Measurements from ENCODE around the gene CD302. TPM values are rescaled to one million over a fixed set of nuclear protein-coding genes. Genes with fewer than 3 reads are reported as not detected.

Gene CD302
- total RNA-seq, 2 donors from 2014 or later = 30.0 to 31.1 TPM

DNA sequence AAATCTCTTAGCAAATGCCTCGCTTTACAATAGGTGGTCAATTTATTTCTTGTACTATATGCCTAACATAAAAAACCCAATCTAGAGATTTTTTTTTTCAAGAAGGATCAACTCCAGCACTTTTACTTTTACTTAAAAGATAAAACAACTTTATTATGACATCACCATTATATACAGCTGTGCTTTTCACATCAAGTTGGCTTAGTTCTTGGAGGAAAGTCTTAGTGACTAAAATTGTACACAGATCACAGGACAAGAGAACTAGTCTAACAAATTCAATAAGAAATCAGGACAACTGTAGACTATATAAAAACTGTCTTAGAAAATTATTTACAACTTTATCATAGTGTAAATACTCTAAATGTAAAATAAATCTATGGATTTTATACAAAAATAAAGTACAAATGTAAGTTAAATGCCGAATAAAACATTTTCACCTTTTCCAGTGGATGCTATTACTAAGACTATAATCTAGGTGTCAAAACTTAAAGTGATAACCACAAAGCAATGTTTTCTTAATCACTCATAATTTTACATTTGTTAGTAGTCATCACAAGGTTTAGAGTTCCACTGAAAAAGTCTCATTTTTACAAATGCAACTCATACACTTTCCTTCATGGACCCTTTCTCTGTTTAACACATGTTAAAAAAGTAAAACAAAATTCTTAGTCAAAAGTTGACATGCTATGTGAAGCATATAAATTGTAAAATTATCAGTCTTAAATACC, 5.4 kb upstream of the CD302 start:
- WGBS, 2 donors = 49 to 55% methylated on average over 2 of the region's 2 CpGs

DNA sequence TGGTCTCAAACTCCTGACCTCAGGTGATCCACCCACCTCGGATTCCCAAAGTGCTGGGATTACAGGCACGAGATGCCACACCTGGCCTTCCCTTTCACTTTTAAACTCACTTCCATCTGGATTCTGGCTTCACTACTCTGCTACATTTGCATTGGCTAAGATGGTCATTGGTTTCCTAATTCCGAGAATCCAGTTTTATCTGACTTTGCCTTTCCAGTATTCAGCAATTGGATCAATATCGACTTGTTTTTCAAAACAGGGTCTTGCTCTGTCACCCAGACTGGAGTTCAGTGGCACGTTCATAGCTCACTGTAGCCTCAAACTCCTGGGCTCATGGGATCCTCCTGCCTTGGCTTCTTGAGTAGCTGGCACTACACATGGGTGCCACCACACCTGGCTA, 4.7 kb upstream of the CD302 start:
- Histone ChIP-seq H3K4me1 (peaks cover 11% of the 10 kb centered on the region), H3K4me3 (no peak overlapping the region), H3K36me3 (replicated peaks in 1 of 2; ENCODE audit: insufficient read depth in 1 of 2, low read depth in 2 of 2) (no peaks in the 10 kb centered on the region), H3K9me3 (no peaks in the 10 kb centered on the region), H3K27ac (peak overlapping the region in 1 of 4 donors; percentile 52), H3K27me3 (no peaks in the 10 kb centered on the region)
- 77 to 91% methylated on average over 5 of the region's 5 CpGs for WGBS, 2 donors
- intact Hi-C loops (cut with DNase I) = no loop called here
- TF ChIP-seq, protein P1, sequence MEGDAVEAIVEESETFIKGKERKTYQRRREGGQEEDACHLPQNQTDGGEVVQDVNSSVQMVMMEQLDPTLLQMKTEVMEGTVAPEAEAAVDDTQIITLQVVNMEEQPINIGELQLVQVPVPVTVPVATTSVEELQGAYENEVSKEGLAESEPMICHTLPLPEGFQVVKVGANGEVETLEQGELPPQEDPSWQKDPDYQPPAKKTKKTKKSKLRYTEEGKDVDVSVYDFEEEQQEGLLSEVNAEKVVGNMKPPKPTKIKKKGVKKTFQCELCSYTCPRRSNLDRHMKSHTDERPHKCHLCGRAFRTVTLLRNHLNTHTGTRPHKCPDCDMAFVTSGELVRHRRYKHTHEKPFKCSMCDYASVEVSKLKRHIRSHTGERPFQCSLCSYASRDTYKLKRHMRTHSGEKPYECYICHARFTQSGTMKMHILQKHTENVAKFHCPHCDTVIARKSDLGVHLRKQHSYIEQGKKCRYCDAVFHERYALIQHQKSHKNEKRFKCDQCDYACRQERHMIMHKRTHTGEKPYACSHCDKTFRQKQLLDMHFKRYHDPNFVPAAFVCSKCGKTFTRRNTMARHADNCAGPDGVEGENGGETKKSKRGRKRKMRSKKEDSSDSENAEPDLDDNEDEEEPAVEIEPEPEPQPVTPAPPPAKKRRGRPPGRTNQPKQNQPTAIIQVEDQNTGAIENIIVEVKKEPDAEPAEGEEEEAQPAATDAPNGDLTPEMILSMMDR (IDR thresholded peaks at IDR 0.05) = no peak
- no peak for TF ChIP-seq POLR2A (IDR thresholded peaks at IDR 0.05)
- ATAC-seq = no peak
- DNase-seq = no peak

More for the DNA sequence above, 5.4 kb upstream of the CD302 start:
- H3K4me1 ChIP-seq = peaks cover 11% of the 10 kb centered on the region
- H3K27me3 ChIP-seq = no peaks in the 10 kb centered on the region
- ATAC-seq (peak; percentile 61), DNase-seq (no peak)
- intact Hi-C loops (cut with DNase I) = no loop called here
- TF ChIP-seq, protein P1 (IDR thresholded peaks at IDR 0.05) = no peak
- TF ChIP-seq POLR2A (IDR thresholded peaks at IDR 0.05) = no peak
- no peak overlapping the region for H3K4me3 ChIP-seq
- H3K27ac ChIP-seq = peak overlapping the region in 1 of 4 donors; percentile 52
- no peaks in the 10 kb centered on the region for H3K36me3 ChIP-seq (replicated peaks in 1 of 2; ENCODE audit: insufficient read depth in 1 of 2, low read depth in 2 of 2)
- no peaks in the 10 kb centered on the region for H3K9me3 ChIP-seq

DNA sequence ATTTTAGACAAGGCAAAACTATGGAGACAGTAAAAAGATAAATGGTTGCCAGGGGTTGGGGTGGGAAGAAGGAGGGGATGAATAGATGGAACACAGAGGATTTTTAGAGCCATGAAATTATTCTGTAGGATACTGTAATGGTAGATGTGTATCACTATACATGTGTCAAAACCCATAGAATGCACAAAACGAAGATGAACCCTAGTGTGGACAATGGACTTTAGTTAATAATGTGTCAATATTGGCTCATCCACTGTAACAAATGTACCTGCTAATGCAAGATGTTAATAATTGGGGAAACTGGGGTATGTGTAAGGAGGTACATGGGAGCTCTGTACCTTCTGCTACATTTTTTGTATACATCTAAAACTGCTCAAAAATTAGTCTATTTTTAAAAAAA, 1.8 kb upstream of the CD302 start:
- no peak for DNase-seq
- Histone ChIP-seq H3K36me3 (replicated peaks in 1 of 2; ENCODE audit: insufficient read depth in 1 of 2, low read depth in 2 of 2) (no peaks in the 10 kb centered on the region), H3K4me3 (no peak overlapping the region), H3K9me3 (no peaks in the 10 kb centered on the region), H3K4me1 (peaks cover 11% of the 10 kb centered on the region), H3K27me3 (no peaks in the 10 kb centered on the region), H3K27ac (no peak overlapping the region)
- intact Hi-C loops (cut with DNase I) = no loop called here
- WGBS, 2 donors = 89 to 100% methylated on average over 1 of the region's 1 CpG
- ATAC-seq = no peak
- TF ChIP-seq POLR2A (IDR thresholded peaks at IDR 0.05) = no peak
- TF ChIP-seq, protein P1 (IDR thresholded peaks at IDR 0.05) = no peak

DNA sequence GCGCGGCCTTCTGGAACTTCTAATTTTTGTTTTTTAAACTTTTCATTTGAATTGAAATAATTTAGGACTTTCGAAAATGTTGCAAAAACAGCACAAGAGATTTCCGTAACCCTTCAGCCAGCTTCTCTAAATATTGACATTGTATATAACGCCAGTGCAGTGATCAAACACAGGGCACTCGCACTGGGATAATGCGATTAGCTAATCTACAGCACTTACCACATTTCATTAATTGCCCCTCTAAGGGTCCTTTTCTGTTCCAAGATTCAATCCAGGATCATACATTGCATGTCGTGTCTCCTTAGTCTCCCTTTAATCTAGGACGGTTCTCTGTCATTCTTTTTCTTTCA, 343 bp upstream of the CD302 start:
- peak overlapping the region; percentile 37 to 87 for H3K4me3 ChIP-seq
- WGBS, 2 donors = 1 to 2% methylated on average over 9 of the region's 9 CpGs
- intact Hi-C loops (cut with DNase I) = no loop called here
- no peaks in the 10 kb centered on the region for H3K27me3 ChIP-seq
- no peak for DNase-seq
- ATAC-seq = peak; percentile 28
- H3K27ac ChIP-seq = peak overlapping the region in 3 of 4 donors; percentile 47 to 87 (median 68)
- TF ChIP-seq, protein P1 (IDR thresholded peaks at IDR 0.05) = no peak
- TF ChIP-seq POLR2A (IDR thresholded peaks at IDR 0.05) = no peak
- H3K9me3 ChIP-seq = no peaks in the 10 kb centered on the region
- H3K4me1 ChIP-seq = peaks cover 7% of the 10 kb centered on the region
- H3K36me3 ChIP-seq (replicated peaks in 1 of 2; ENCODE audit: insufficient read depth in 1 of 2, low read depth in 2 of 2) = no peaks in the 10 kb centered on the region

DNA sequence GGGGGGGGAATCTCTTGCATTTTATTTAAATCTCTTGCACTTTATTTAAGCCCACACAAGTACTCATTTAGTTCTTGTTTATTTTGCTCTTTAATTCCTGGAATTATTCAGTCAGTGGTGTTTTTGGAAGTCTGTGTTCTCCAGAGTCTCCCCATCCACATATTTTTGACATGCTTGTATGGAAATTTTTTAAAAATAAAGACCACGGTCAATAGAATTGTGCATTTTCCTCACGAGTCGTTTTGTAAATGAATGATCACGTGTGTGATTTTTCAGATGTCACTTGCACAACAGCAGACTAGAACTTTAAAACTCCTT, 824 bp downstream of the CD302 start:
- TF ChIP-seq, protein P1 (IDR thresholded peaks at IDR 0.05) = no peak
- no peak for TF ChIP-seq POLR2A (IDR thresholded peaks at IDR 0.05)
- H3K27me3 ChIP-seq = no peaks in the 10 kb centered on the region
- no peaks in the 10 kb centered on the region for H3K9me3 ChIP-seq
- peak overlapping the region in 1 of 2 donors; percentile 87 for H3K4me3 ChIP-seq
- no peaks in the 10 kb centered on the region for H3K4me1 ChIP-seq
- intact Hi-C loops (cut with DNase I) = no loop called here
- H3K27ac ChIP-seq = peak overlapping the region in 2 of 4 donors; percentile 68 to 87
- H3K36me3 ChIP-seq (replicated peaks in 1 of 2; ENCODE audit: insufficient read depth in 1 of 2, low read depth in 2 of 2) = no peaks in the 10 kb centered on the region
- DNase-seq = no peak
- no peak for ATAC-seq
- WGBS, 2 donors = 1 to 4% methylated on average over 4 of the region's 4 CpGs

Measured in body of pancreas (tissue), 4 donors.